ENCODE results near the gene MT1B.

DNA sequence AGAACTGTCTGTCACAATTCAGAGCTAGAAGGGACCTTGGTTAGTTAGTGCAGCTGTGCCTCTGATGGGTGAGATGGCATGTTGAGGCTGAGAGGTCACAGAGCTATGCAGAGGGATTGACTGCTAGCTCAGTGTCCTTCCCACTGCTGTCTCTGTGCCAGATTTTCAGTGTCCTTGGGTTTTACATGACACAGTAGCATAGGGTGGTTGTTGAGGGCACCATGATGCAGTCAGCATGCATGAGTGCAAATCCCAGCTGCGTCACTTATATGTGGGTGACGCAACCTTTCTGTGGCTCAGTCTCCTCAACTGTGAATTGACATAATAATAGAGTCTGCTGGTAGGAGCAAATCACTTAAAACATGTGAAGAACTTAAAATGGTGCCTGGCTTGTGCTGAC lies 10.5 kb upstream of the MT1B start:
- TF ChIP-seq POLR2A (IDR thresholded peaks at IDR 0.05) = no peak
- TF ChIP-seq, protein P1, sequence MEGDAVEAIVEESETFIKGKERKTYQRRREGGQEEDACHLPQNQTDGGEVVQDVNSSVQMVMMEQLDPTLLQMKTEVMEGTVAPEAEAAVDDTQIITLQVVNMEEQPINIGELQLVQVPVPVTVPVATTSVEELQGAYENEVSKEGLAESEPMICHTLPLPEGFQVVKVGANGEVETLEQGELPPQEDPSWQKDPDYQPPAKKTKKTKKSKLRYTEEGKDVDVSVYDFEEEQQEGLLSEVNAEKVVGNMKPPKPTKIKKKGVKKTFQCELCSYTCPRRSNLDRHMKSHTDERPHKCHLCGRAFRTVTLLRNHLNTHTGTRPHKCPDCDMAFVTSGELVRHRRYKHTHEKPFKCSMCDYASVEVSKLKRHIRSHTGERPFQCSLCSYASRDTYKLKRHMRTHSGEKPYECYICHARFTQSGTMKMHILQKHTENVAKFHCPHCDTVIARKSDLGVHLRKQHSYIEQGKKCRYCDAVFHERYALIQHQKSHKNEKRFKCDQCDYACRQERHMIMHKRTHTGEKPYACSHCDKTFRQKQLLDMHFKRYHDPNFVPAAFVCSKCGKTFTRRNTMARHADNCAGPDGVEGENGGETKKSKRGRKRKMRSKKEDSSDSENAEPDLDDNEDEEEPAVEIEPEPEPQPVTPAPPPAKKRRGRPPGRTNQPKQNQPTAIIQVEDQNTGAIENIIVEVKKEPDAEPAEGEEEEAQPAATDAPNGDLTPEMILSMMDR (IDR thresholded peaks at IDR 0.05) = no peak

Measured in thyroid gland (tissue), 4 donors.